HG03432 (cell line): ENCODE data around the gene PRKAR1A.
"Not testable (repeated sequence)": the region's sequence is repeated elsewhere in the genome, so short reads cannot be mapped to it uniquely, and the experiment has no call there.

ENCODE experiments used
- ATAC-seq: cut with Tn5 transposase; IDR thresholded peaks from one replicate; pipeline ENCODE4 v1.9.1; 2021; ENCODE audit warnings: mild to moderate bottlenecking, moderate library complexity; ENCODE audit not compliant: unreplicated experiment

PRKAR1A gene

DNA sequence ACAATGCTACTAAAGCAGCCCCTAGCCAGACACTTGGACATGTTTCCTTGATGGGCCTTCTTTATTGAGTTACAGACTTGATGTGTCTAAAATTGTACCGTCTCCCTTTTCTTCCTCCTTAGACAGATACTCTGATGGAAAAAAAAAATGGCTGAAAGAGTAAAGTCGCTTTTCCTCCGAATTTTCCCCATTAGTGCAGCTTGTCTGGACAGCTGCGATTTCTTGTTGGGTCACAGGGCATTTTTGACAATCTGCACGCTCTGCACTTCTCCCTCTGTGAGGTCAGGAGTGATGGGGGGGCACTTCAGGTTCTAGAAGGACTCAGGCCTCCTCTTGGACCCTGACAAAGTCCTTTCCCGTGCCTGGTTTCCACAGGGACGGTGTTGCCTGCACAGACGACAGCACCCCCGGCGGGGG lies 968 bp upstream of the PRKAR1A start:
- ATAC-seq = no peak

DNA sequence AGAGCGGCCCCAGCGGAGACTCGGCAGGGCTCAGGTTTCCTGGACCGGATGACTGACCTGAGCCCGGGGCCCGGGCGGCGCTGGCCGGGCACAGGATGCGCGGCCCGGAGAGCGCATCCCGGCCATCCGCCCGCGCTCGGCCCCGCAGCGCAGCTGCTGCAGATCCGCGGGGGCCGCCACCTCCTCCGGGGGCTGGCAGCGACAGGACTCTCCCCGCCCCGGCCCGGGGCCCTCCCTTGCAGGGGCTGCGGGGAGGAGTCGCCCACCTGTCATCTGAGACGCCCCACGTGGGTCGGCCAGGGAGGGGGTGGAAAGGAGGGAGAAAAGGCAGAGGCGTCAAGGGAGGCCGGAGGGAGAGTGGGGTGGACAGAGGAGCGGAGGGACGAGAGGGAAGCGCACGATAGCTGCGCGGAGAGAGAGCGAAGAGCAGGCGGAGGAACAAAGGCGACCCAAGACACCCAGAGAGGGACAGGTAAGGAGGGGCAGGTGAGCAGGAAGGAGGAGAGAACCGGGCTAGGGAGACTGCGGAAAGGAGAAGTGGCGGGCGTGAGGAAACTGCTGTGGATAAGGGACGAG lies 471 bp upstream of the PRKAR1A start:
- ATAC-seq = peak; percentile 55

DNA sequence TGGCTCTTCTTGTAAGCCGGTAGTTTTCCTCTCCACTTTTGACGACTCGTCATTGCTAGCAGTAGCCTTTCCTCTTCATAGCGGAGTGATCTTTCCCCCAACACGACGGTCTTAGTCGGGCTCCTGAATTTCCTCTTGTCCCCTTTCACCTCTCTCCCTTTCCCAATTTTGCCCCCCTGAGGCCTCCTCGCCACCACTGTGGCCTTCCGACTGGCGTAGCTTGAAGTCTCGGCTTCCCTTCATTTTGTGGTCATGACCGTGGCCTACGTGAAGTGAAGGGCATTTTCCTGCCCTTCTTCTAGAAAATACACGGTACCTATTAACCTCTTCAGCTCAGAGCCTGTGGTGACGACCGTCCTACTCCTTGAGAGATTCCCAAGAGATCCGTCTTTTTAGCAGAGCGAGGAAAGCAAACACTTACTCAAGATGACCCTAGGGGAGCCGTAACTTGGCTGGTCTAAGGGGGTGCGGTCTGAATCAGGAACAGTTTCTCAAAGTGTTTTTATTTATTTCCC lies 787 bp downstream of the PRKAR1A start:
- no peak for ATAC-seq

DNA sequence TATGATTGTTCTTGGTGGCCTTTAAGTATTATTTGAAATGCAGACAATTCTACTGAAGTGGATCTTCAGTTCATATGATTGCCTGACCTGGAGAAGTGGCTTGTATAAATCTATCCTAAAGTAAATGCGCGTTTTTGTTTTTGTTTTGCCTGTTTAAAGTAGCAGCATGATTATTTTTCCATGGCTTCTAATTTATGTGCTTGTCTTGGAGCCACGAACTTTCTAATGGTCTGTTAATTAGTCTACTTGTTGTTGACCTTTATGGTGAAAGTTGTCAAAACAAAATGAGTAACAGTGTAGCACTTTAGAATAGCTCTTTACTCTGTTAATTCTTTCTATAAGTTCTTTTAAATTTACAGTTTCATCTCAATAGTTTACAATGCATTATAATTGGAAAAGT lies 1.7 kb downstream of the PRKAR1A start:
- no peak for ATAC-seq

DNA sequence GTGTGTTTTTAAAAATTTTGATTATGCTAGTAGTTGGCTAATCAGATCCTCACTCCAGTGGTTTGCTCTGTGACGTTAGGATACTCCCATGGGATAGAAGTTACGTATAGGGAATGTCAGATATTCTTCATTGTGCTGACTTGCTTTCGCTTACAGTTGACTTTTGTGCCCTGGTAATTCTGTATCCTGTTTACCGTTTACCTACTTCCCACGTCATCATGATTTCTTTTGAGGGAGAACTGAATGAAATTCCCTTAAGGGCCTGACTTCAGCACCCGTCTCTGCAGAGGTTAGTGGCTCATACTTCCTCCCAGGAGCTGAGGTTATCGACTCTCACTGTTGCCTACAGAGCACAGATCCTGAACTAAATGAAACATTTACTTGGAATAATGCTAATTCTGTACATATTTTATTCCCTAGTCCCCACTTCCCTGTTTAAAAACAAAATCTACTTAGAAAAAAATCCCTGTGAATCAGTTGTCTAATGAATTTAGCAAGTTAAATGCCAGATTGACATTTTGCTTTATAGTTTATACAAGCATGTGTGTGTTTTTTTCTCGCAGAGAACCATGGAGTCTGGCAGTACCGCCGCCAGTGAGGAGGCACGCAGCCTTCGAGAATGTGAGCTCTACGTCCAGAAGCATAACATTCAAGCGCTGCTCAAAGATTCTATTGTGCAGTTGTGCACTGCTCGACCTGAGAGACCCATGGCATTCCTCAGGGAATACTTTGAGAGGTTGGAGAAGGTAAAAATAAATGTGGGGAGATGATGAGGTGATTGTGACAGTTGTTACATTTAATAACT lies 2.8 kb downstream of the PRKAR1A start:
- ATAC-seq = no peak

DNA sequence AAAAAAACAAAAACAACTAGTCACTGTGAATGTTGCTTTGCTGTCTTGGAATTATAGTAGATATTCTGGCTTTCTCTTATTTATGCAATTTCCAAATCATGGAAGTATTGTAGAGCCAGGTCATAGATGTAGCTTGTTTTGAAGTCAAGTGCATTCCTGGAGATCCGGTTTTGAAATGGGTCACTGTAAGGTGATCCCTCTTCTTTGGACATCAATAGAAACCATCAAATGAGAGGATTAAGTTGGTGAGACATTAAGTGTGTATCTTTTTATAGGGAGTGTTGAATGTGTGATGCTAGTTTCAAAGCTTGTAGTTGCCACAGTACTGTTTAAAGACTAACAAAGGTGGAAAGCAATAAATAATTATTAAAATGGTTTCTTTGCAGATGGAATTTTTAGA lies 4.5 kb downstream of the PRKAR1A start:
- ATAC-seq = no peak

DNA sequence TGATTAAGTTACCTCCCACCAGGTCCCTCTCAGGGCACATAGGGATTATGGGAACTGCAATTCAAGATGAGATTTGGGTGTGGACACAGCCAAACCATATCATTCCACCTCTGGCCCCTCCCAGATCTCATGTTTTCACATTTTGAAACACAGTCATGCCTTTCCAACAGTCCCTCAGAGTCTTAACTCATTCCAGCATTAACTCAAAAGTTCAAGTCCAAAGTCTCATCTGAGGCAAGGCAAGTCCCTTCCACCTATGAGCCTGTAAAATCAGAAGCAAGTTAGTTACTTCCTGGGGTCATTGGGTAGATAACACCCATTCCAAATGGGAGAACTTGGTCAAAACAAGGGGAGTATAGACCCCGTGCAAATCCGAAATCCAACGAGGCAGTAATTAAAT lies 5.4 kb downstream of the PRKAR1A start:
- not testable (repeated sequence) for ATAC-seq

DNA sequence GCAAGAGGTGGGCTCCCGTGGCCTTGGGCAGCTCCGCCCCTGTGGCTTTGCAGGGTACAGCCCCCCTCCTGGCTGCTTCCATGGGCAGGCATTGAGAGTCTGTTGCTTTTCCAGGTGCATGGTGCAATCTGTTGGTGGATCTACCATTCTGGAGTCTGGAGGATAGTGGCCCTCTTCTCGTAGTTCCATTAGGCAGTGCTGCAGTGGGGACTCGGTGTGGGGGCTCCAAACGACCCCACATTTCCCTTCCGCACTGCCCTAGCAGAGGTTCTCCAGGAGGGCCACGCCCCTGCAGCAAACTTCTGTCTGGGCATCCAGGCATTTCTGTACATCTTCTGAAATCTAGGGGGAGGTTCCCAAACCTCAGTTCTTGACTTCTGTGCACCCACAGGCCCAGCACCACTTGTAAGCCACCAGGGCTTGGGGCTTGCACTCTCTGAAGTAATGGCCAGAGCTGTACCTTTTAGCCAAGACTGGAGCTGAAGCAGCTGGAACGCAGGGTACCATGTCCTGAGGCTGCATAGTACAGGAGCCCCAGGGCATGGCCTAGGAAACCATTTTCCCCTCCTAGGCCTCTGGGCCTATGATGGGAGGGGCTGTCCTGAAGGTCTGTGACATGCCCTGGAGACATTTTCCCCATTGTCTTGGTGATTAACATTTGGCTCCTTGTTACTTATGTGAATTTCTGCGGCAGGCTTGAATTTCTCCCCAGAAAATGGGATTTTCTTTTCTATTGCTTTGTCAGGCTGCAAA lies 6.0 kb downstream of the PRKAR1A start:
- ATAC-seq = no peak

DNA sequence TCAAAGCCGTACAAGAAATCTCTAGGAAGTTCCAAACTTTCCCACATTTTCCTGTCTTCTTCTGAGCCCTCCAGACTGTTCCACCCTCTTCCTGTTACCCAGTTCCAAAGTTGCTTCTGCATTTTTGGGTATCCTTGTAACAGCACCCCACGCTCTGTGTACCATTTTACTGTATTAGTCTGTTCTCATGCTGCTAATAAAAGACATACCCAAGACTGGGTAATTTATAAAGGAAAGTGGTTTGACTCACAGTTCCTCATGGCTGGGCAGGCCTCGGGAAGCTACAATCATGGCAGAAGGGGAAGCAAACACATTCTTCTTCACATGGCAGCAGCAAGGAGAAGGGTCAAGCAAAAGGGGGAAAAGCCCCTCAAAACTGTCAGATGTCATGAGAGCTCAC lies 6.8 kb downstream of the PRKAR1A start:
- not testable (repeated sequence) for ATAC-seq

DNA sequence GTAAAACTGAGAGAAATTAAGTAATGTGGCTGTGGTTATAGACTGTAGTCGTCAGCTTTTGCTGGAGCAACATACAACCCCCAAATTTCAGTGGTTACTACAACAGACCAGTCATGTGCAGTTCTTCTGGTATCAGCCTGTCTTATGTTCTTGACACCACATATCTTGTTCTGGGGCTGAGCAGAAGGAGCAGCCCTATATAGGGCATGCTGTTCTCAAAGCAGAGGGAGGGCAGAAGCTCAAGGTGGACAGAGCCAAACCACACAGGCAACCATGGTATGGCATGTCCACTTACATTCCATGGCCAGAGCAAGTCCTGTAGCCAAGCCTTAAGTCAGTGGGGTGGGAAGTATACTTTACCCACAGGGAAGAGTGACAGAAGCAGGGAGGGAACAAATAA lies 7.7 kb downstream of the PRKAR1A start:
- no peak for ATAC-seq

DNA sequence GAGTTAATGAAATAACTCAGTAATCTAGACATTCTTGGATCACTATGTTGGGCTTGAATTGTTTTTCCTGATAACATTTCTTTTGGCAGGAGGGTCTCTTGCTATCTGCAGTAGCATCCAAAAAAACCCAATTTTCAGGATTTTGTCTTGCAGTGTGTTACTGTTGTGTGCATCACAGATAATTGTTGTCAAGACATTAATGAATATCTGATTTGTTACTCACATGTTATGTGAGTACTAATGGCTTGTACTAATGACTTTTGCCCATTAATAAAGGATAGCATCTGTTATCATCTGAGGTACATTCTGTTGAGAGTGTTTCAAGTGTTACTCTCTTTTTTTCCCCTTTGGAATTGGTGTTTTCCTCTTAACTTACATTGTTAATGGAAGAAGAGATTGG lies 10.0 kb downstream of the PRKAR1A start:
- ATAC-seq = no peak

DNA sequence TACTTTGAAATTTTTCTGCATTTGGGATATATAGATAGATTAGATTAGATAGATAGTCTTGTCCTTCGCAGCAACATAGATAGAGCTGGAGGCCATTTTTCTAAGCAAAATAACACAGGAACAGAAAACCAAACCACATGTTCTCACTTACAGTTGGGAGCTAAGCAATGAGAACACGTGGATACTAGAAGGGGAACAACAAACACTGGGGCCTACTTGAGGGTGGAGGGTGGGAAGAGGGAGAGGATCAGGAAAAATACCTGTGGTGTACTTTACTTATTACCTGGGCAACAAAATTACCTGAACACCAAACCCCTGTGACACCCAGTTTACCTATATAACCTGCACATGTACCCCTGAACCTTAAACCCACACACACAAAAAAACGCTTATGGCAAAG lies 14.3 kb downstream of the PRKAR1A start:
- no peak for ATAC-seq

DNA sequence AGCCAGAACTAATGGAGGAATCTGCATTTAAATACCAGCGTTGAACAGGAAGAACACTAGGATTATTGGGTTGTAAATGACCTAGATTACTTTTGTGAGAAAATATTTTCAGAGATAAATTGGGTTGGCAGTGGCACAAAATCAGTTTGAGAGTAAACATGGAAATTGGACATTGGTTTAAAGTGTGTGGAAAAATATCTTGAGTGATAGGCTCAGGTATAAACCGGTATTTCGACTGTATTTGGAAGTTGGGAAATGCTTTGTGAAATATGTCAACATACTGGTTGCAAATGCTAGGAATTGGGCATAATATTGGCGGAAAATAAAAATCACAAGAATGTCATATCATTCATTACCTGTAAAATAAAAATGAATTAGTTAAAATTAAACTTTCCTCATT lies 15.1 kb downstream of the PRKAR1A start:
- no peak for ATAC-seq

DNA sequence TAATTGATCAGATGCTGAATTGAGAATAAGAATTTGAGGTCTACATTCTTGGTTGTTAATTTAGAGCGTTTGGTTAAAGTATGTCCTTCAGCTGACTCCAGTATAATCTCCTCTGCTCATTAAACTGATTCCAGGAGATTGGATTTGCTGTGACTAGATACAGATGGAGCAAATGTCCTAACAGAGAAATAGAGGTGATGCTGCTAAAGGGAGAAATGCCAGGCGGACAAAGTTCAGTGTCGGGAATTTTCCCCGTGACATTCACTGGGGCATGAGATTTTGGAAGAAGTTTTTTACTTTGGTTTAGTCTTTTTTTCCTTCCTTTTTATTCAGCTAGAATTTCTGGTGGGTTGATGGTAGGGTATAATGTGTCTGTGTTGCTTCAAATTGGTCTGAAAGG lies 19.0 kb downstream of the PRKAR1A start:
- ATAC-seq = no peak

DNA sequence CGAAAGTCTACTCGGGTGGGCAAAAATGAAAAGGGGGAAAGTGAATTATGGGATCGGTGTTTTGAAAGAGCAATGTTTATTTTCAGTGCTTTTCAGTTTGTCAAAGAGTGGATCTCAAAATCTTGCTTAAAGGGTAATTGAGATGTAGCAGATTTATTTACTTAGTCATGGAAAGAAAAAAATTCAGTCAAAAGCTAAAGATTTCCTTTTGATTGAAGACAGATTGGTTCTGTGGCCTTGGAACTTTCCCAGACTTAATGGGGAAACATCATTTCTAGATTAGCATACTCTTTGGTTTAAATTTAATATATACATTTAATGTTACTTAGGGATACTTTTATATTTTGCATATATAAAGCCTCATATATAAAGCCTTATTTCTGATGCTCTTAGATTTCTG lies 20.6 kb downstream of the PRKAR1A start:
- no peak for ATAC-seq

DNA sequence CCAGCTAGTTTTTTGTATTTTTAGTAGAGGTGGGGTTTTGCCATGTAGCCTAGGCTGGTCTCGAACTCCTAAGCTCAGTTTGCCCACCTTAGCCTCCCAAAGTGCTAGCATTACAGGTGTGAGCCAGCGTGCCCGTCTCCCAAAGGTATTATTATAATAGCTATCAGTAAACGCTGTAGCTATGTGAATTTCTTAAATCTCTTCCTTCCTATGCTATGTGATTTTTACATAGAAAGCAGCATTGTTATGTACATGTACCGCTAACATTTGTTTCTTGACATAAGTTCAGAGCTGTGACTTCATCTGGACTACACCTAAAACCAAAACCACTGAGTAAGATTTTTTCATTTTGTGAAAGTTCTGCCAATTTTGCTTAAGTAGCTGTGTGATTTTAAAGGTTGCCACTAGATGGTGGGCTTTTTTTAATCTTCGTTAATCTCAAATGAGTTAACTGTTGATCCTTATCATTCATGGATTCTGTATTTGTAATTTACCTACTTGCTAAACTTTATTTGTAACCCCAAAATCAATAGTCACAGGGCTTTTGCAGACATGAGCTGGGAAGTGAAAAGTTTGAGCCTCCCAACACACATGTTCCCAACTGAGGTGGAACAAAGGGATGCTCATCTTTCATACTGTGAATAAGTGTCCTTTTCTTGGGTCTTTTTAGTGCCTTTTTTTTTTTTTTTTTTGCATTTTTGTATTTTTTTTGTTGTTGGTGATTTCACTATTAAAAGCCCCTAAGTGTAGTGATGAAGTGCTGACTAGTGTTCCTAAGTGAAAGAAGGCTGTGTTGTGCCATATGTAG lies 21.9 kb downstream of the PRKAR1A start:
- no peak for ATAC-seq

DNA sequence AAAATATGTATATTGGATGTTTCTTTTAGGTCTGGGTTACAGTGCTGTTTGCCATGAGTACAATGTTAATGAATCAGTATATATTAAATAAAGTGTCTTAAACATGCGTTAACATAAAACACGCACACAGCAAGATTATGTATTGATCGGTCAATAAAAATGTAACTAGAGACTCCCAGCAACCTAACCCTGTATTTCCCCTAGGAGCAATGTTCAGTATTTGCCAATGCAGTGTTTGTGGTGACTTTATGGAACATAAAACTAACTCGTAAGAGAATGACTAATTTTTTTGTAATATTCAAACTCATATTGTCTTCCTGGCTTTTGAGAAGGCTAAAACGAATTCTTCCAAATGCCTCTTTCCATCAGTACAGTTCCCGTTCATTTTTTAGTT lies 22.5 kb downstream of the PRKAR1A start:
- ATAC-seq = no peak

DNA sequence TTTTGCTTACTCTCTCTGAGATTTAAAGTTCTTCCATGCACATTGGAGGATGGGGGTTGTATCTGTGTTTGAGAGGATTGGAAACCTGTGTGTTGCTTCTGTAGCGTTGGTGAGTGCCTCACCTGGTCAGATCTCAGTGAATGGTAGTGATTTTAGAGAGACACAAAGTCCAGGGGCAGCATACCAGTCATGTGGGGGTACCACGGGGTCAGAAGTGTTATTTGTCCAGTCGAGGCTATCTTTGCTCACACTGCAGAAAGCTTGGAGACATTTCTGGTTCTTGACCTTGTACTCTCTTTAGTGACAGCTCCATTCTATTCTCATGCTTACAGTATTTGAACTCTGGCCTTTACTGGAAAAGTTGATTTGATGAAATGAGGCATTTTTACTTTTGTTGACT lies 23.7 kb downstream of the PRKAR1A start:
- ATAC-seq = no peak

DNA sequence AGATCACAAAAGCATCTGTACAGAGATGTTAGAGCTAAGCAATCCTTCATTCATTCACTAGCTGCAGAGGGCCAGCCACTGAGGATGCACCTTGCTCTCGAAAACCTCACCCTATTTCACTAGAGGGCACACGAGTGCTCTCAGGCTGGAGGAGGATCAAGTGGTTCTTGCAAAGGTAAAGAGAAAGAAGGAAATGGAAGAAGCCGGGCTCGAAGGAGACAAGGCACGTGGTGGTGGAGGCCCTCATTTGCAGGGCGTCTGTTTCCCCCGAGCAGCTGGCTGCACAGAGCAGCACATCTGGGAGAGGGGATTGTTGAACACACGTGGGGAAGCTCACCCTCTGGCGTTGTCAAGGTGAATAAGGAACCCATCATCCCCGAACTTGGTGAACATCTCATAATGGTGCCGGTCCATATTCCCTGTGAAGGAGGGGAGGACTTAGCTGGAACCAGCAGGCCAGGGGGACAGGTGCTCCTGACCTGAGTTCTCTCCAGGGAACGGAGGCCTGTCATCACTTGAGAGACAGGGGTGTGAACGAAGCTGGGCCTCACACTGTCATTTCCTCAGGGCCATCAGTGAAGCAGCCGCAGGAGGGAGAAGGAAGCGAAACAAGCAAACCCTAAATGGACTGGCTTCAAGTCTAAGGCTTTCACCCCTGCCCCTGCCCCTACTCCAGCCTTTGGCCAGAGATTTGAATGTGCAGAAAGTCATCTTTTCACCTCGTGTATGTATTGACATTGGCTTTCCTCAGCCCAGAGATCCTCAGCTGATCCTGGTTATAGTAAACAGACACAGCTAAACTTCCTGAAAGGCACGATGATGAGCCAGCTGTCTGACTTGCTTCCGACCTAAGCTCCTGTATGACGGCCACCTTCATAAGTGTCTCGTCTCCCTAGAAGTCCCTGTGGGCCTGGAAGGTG lies 27.6 kb downstream of the PRKAR1A start:
- ATAC-seq = no peak

DNA sequence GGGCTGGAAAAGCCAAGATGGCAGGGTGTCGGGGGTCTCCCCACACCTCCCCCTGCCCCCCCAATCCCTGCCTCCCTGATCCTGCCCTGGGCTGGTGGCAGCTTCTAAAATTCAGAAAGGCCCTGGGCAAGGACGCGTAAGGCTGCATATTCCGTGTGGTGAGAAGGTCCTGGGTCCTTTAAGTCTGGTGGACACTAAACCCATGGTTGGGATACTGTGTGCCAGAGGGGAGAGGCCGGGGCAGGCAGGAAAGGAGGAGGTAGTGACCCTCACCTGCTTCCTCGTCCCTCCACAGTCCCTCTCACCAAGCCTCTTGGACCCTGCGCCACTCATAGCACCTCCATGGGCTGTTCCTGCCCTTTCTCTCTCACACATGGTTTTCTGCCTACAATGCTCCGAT lies 28.8 kb downstream of the PRKAR1A start:
- no peak for ATAC-seq
